GM10248 (cell line): Measurements from ENCODE around the gene NKAPD1.

Experiments used
- CTCF ChIA-PET: fragments of 300-600 bp; sonication (Branson Sonifier 250); formaldehyde crosslinking; extraction: SDS; loops from one replicate; lab custom pipeline; 2021; ENCODE audit warnings: antibody characterized with exemption; lab: Yijun Ruan, JAX
- POLR2A ChIA-PET: fragments of 350-650 bp; sonication (Branson Sonifier 250); formaldehyde crosslinking; extraction: SDS; loops from one replicate; lab custom pipeline; 2020; ENCODE audit warnings: antibody characterized with exemption; lab: Yijun Ruan, JAX
- DNase-seq: peaks from one replicate; pipeline ENCODE4 v3.0.0; 2012; ENCODE audit errors: extremely low spot score
- CTCF ChIP-seq: IDR thresholded peaks from 2 replicates; pipeline ENCODE4 v1.5.1; 2012; ENCODE audit warnings: mild to moderate bottlenecking, low read depth; ENCODE audit errors: extremely low read depth, missing control alignments, control extremely low read depth

NKAPD1 gene

GRCh38 chr11:112132737-112133136, 58.6 kb downstream of the NKAPD1 start:
- no peak for DNase-seq
- CTCF ChIA-PET = interaction anchor here (5.2 kb wide), 1 partner anchor 19 kb away, joined by 24 read pairs; no protein-coding TSS in a partner anchor
- no peak for TF ChIP-seq CTCF
- POLR2A ChIA-PET = no interaction called here

- CTCF ChIA-PET = interaction anchor here (0.7 to 5.2 kb wide), 3 partner anchors 16 to 21 kb away, joined by 3 to 24 read pairs (median 3); no protein-coding TSS in a partner anchor
Measured at GRCh38 chr11:112134473-112134872, 60.4 kb downstream of the NKAPD1 start.

More at GRCh38 chr11:112134473-112134872, 60.4 kb downstream of the NKAPD1 start:
- no peak for DNase-seq
- POLR2A ChIA-PET = no interaction called here
- no peak for TF ChIP-seq CTCF
